ENCODE data around the gene XIRP1.

DNA sequence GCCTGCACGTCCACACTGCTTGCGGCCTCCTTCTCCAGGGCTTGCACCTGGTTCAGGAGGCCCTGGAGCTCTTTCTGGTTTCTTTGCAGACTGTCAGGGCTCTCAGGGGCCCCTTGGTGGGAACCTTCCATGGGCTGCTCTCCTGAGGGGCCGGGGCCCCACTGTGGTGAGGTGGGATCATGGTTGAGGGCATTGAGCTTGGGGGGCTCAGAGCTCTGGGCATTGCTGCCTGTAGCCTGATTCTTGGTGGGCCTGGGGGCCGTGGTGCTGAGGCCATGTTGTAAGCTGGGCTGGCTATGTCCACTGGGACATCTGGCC, 7.5 kb downstream of the XIRP1 start:
- TF ChIP-seq, protein P1, sequence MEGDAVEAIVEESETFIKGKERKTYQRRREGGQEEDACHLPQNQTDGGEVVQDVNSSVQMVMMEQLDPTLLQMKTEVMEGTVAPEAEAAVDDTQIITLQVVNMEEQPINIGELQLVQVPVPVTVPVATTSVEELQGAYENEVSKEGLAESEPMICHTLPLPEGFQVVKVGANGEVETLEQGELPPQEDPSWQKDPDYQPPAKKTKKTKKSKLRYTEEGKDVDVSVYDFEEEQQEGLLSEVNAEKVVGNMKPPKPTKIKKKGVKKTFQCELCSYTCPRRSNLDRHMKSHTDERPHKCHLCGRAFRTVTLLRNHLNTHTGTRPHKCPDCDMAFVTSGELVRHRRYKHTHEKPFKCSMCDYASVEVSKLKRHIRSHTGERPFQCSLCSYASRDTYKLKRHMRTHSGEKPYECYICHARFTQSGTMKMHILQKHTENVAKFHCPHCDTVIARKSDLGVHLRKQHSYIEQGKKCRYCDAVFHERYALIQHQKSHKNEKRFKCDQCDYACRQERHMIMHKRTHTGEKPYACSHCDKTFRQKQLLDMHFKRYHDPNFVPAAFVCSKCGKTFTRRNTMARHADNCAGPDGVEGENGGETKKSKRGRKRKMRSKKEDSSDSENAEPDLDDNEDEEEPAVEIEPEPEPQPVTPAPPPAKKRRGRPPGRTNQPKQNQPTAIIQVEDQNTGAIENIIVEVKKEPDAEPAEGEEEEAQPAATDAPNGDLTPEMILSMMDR (conservative IDR thresholded peaks at IDR 0.05; ENCODE audit: low read length): no peak
- TF ChIP-seq EZH2phosphoT487 (IDR thresholded peaks at IDR 0.05; ENCODE audit: borderline replicate concordance): no peak

Measured in Loucy (cell line).